SJCRH30 (cell line): Measurements from ENCODE around the gene LHX2. TPM values are rescaled to one million over a fixed set of nuclear protein-coding genes. Genes with fewer than 3 reads are reported as not detected.

ENCODE experiments used
- DNase-seq, 2 experiments: peaks; one replicate each; pipeline ENCODE4 v3.0.0-alpha.2; 2015 to 2020
- H3K27ac ChIP-seq: fragments of 250-450 bp; sonication (Bioruptor Pico); 2 replicates; pipeline ENCODE4 v1.5.1; 2020; ENCODE audit warnings: mild to moderate bottlenecking, moderate library complexity
- H3K27me3 ChIP-seq: fragments of 250-450 bp; sonication (Bioruptor Pico); 2 replicates; pipeline ENCODE4 v1.5.1; 2020; ENCODE audit warnings: mild to moderate bottlenecking, moderate library complexity
- H3K36me3 ChIP-seq: fragments of 250-450 bp; sonication (Bioruptor Pico); 2 replicates; pipeline ENCODE4 v1.5.1; 2020; ENCODE audit warnings: mild to moderate bottlenecking, moderate library complexity
- H3K4me1 ChIP-seq: fragments of 250-450 bp; sonication (Bioruptor Pico); 2 replicates; pipeline ENCODE4 v1.5.1; 2020; ENCODE audit warnings: mild to moderate bottlenecking, moderate library complexity
- H3K4me3 ChIP-seq: fragments of 250-450 bp; sonication (Bioruptor Pico); 2 replicates; pipeline ENCODE4 v1.5.1; 2020; ENCODE audit warnings: mild to moderate bottlenecking, moderate library complexity
- H3K9me3 ChIP-seq: fragments of 250-450 bp; sonication (Bioruptor Pico); replicated peaks from 2 replicates; pipeline ENCODE4 v1.5.1; 2020; ENCODE audit warnings: mild to moderate bottlenecking, moderate library complexity
- total RNA-seq: library from RNA; depleted of rRNA; stranded (reverse); fragments of >200 nt; shearing (Covaris generic); gene quantifications from 2 replicates; pipeline ENCODE4 v1.2.3, GENCODE V29; 2014; rRNA removed

LHX2 gene
- total RNA-seq, 1 experiment from 2014 or later, result 1.6 TPM

- Histone ChIP-seq H3K4me1 (peaks cover 18% of the 10 kb centered on the region), H3K9me3 (no peaks in the 10 kb centered on the region; the same call in 1 of the 2 replicates), H3K4me3 (no peak overlapping the region), H3K27ac (no peak overlapping the region), H3K36me3 (no peaks in the 10 kb centered on the region), H3K27me3 (no peaks in the 10 kb centered on the region)
- no peak for DNase-seq
Observed at GRCh38 chr9:124075761-124076160, 64.2 kb downstream of the LHX2 start.

GRCh38 chr9:124077915-124078572, 66.5 kb downstream of the LHX2 start:
- H3K36me3 ChIP-seq, result no peaks in the 10 kb centered on the region
- peak overlapping the region; percentile 87 for H3K27ac ChIP-seq

GRCh38 chr9:124078641-124079040, 67.1 kb downstream of the LHX2 start:
- H3K4me1 ChIP-seq, result peaks cover 18% of the 10 kb centered on the region
- no peak overlapping the region for H3K4me3 ChIP-seq
- H3K27me3 ChIP-seq, result no peaks in the 10 kb centered on the region
- DNase-seq, result peak; percentile 42 to 54
- peak overlapping the region; percentile 87 for H3K27ac ChIP-seq
- no peaks in the 10 kb centered on the region for H3K9me3 ChIP-seq
- no peaks in the 10 kb centered on the region for H3K36me3 ChIP-seq

More at GRCh38 chr9:124077915-124078572, 66.5 kb downstream of the LHX2 start:
- DNase-seq, result no peak
- Histone ChIP-seq H3K9me3 (no peaks in the 10 kb centered on the region), H3K4me1 (peaks cover 18% of the 10 kb centered on the region), H3K27me3 (no peaks in the 10 kb centered on the region), H3K4me3 (no peak overlapping the region)

- Histone ChIP-seq H3K4me3 (no peak overlapping the region), H3K27me3 (no peaks in the 10 kb centered on the region), H3K36me3 (no peaks in the 10 kb centered on the region), H3K4me1 (peaks cover 21% of the 10 kb centered on the region), H3K27ac (peak overlapping the region; percentile 87), H3K9me3 (no peaks in the 10 kb centered on the region)
- peak; percentile 95 to 96 for DNase-seq
Observed at GRCh38 chr9:124079176-124079925, 67.8 kb downstream of the LHX2 start.

- H3K27me3 ChIP-seq, result no peaks in the 10 kb centered on the region
- H3K27ac ChIP-seq, result no peak overlapping the region
- H3K4me3 ChIP-seq, result no peak overlapping the region
- no peaks in the 10 kb centered on the region for H3K36me3 ChIP-seq
- no peak for DNase-seq
- peaks cover 21% of the 10 kb centered on the region for H3K4me1 ChIP-seq
- peaks cover 8% of the 10 kb centered on the region; the same call in 1 of the 2 replicates for H3K9me3 ChIP-seq
Observed at GRCh38 chr9:124082622-124083021, 71.1 kb downstream of the LHX2 start.

Other genes starting within 250 kb of the LHX2 start
- 39.6 and 41.3 TPM in 2 replicates for gene DENND1A, start 81.6 kb upstream of the LHX2 start, total RNA-seq
- gene NEK6, start 246.2 kb downstream of the LHX2 start, total RNA-seq, result 26.1 and 28.4 TPM in 2 replicates